NCI-H2227 treated with DMSO at 0.1 percent for 48 hours (cell line): ENCODE data around the gene NME8.
"Not testable (repeated sequence)": the region's sequence is repeated elsewhere in the genome, so short reads cannot be mapped to it uniquely, and the experiment has no call there.

Source experiments
- DNase-seq: peaks from one replicate; lab custom pipeline; 2025; lab: John Stamatoyannopoulos, UW

Gene NME8

DNA sequence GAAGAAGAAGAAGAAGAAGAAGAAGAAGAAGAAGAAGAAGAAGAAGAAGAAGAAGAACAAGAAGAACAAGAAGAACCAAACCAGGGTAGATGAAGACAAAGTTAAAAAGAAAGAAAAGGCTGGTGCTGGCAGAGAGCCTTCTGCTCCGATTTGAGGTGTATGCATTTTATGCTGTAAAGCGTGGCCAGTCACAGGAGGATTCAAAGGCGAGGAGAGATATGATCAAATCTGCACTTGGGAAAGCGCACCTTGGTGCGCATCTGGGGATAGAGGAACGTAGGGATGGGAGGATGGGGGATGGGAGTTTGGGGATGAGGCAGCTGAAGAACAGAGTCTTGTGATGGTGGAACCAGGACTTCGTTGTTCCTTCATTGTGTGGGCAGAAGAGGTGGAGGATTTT is at the start of gene NME8:
Gene NME8 (plus strand): TSS at position 301 of the 400 bp plus-strand sequence. CDS start 1,670 bp downstream, outside the sequence.
- no peak for DNase-seq

DNA sequence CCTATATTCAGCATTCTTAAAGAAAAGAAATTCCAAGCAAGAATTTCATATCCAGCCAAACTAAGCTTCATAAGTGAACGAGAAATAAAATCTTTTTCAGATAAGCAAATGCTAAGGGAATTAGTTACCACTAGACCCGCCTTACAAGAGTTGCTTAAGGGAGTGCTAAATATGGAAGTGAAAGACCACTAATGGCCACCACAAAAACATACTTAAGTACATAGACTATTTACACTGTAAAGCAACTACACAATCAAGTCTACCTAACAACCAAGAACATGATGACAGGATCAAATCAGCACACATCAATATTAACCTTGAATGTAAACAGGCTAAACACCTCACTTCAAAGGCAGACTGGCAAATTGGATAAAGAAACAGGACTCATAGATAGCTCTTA is 42.2 kb upstream of the NME8 start:
- no peak for DNase-seq

- DNase-seq: not testable (repeated sequence)
Observed at GRCh38 chr7:37812161-37812580, 36.2 kb upstream of the NME8 start.

DNA sequence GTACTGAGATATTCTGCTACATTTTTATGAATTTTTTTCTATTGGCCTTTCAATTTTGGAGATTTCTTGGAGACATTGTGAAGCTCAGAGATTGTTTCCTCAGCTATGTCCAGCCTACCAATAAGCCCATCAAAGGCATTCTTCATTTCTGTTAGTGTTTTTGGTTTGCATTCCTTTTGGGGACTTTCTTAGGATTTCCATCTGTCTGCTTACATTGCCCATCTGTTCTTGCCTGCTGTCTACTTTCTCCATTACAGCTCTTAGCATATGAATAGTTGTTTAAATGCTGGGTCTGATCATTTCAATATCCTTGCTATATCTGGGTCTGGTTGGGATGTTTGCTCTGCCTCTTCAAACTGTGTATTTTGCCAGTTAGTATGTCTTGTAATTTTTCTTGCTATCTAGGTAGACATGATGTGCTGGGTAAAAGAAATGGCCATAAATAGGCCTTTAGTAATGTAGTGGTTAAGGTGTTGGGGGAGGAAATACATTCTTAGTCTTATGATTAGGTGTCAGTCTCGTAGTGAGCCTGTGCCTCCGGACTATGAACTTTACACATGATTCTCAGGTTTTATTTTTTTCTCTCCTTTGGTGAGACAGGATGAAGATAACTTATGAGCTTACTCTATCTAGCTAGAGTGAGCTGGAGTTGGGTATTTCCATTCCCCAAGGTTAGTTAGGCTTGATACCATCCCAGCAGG is 32.6 kb upstream of the NME8 start:
- DNase-seq: no peak

DNA sequence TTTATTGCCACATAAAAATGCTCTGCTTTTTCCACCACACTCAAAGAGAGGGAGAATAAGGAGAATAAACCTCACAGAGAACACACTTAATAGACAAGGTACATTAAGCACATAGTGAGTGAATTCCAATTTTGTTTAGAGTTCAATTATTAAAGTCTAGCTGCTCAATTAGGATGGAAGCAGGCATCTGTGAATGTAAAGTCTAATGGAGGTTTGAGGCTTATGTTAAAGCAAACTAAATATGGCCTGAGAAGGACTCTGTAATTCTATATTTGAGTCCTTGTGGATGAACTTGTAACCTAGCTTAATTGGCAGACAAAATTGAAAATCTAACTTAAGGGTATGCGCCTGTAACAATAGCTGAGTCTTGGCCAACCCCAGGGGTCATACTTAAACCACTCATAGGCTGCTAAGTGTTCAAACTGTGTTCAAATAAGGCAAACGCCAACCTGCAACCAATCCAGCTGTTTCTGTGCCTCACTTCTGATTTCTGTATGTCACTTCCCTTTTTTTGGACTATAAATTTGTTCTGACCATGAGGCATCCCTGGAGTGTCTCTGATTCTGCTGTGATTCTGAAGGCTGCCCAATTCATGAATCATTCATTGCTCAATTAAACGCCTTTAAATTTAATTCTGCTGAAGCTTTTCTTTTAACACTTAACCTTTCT is 31.3 kb upstream of the NME8 start:
- no peak for DNase-seq

DNA sequence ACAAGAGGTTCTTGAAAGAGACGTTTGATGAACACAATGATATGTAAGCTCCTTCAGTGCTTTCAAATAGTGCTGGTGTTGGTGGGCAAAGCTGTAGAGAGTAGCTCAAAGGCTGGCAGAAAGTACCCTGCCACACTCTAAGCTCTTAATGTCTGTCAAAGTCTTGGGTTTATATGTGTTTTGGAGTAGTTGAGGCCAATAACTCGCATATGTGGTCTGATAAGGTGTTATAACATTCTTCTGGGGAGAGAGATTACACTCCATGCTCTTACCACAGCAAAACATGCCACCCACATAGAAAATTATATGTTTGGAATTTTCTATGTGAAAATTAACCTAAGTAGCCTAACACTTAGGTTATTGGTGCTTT is 30.8 kb upstream of the NME8 start:
- DNase-seq: no peak

- no peak for DNase-seq
Observed at GRCh38 chr7:37817996-37818720, 30.2 kb upstream of the NME8 start.

GRCh38 chr7:37820708-37821468 is 27.5 kb upstream of the NME8 start:
- DNase-seq: no peak

DNA sequence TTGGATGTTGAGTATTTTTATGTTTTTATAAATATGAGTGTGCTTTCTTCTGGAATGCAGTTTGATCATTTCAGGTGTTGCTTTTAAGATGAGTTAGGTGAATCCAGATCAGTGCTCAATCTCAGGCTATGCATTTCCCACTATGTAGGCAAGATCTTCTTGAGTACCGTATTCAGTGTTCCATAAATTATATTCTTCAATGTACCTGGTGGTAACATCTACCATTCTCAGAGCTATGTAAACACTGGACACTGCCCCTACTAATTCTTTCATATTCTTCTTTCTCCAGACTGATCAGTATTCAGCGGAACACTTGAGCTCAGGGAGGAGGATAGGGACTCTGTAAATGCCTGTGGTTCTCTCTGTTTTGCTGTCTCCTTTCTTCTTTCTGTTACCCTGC is 25.5 kb upstream of the NME8 start:
- DNase-seq: no peak

- DNase-seq: no peak
Observed at GRCh38 chr7:37823557-37823956, 24.8 kb upstream of the NME8 start.

GRCh38 chr7:37825038-37825437 is 23.4 kb upstream of the NME8 start:
- no peak for DNase-seq

- DNase-seq: no peak
Observed at GRCh38 chr7:37826825-37827224, 21.6 kb upstream of the NME8 start.

GRCh38 chr7:37831244-37831643 is 17.2 kb upstream of the NME8 start:
- no peak for DNase-seq

GRCh38 chr7:37832194-37832593 is 16.2 kb upstream of the NME8 start:
- no peak for DNase-seq

DNA sequence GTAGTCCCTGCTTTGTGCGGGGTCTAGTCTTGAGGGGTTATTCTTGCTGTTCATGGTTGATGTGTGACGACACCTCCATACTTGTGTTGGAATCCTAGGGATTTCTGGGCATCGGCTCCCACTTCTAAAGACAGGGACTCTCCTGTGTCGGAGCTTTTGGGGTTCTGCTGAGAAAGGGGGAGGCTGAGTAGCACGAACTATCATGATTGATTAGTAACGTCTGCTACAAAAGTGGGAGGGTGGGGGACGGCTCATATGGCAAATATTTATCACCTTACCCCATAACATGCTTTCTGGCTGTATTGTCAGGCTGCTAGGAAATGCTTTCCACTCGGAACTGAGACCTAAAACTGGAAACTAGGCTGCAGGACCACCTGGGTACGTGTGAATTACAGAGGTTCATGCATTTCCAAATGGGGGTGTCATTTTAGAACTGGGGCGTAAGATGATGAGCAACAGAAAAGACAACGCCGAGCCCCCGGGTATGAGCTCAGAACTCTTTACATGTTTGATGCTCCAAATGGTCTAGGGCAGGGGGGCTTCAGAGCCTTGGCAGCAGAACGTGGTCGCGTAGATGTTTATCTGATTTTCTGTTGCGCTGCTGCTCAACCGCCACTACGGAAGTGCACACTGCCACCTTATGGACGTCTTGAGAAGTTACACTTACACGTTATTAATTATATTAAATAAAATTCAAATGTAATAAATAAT is 15.1 kb upstream of the NME8 start:
- DNase-seq: peak; percentile 0

- DNase-seq: no peak
Observed at GRCh38 chr7:37833818-37834146, 14.6 kb upstream of the NME8 start.

DNA sequence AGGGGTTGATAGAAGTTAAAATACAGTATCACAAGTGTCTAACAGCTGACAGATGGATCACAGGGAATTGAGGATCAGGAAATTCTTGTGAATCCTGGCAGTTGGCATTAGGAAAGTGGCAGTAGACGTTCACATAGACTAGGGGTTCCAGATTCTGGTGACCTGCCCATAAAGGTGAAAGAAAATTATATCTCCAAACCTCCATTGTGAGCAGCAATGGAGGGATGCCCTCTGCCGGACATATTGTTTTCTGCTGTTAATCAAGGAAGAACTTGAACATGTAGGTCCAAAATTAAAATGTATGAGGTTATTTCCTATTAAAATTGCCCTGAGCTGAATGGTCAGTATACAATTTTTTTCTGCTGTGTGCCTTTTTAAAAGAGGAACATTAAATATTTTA is 5.1 kb downstream of the NME8 start:
- no peak for DNase-seq

DNA sequence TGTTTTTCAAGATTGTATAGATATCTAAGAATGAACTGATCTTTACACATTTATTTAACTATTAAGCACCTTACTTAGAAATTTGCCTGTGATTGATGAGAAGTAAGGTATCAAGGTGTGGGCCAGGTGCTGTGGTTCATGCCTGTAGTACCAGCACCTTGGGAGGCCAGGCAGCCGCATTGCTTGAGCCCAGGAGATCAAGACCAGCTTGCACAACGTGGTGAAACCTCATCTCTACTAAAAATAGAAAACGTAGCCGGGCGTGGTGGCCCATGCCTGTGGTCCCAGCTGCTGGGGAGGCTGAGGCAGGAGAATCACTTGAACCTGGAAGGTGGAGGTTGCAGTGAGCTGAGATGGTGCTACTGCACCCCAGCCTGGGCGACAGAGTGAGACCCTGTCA is 33.7 kb downstream of the NME8 start:
- DNase-seq: no peak

DNA sequence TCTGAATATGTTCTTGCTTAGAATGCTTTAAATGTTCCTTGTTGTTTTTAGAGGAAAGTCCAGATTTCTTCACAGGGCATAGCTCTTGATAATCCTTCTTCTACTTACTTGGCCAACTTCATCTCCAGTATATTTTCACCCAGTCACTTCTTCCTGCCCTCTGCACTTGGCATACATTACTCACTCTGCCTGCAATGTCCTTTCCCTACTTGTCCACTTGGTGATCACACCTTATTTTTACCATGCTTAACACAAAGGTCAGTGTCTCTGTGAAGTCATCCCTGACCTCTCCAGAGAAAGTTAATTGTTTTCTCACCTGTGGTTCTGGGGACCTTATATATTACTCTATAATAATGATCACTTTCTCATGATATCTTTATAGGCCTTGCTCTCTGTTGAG is 45.0 kb downstream of the NME8 start:
- DNase-seq: no peak

- no peak for DNase-seq
Observed at GRCh38 chr7:37894671-37895070, 46.3 kb downstream of the NME8 start.

DNA sequence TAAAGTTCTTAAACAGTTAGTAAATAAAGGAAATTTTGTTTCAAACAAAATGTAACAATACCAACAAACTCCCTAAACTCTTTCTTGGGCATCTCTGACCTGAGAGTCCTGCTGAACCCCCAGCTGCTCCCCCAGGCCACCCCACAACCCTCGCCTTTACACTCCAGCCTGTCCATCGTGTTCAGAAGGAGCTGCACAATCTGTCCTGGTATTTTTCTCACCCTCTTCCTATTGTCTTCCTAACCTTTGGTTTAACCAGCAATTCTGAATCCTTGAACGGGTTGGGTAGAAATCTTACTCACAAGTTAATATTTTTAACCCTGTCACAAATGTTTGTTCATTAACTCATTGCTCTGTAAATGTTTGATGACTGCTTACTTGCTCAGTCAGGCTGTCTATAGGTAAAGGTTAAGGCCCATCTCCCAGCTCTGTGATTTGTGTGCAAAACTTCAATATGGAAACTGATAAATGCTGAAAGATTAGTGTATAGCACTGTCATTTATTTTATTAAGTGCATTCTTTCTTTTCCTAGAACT is 51.4 kb downstream of the NME8 start:
- no peak for DNase-seq
